HG02571 (cell line): Measurements from ENCODE around the gene IQCN.

Experiments
- ATAC-seq: cut with Tn5 transposase; IDR thresholded peaks from one replicate; pipeline ENCODE4 v1.9.1; 2021; ENCODE audit warnings: mild to moderate bottlenecking, moderate library complexity; ENCODE audit not compliant: unreplicated experiment

The IQCN gene, protein sequence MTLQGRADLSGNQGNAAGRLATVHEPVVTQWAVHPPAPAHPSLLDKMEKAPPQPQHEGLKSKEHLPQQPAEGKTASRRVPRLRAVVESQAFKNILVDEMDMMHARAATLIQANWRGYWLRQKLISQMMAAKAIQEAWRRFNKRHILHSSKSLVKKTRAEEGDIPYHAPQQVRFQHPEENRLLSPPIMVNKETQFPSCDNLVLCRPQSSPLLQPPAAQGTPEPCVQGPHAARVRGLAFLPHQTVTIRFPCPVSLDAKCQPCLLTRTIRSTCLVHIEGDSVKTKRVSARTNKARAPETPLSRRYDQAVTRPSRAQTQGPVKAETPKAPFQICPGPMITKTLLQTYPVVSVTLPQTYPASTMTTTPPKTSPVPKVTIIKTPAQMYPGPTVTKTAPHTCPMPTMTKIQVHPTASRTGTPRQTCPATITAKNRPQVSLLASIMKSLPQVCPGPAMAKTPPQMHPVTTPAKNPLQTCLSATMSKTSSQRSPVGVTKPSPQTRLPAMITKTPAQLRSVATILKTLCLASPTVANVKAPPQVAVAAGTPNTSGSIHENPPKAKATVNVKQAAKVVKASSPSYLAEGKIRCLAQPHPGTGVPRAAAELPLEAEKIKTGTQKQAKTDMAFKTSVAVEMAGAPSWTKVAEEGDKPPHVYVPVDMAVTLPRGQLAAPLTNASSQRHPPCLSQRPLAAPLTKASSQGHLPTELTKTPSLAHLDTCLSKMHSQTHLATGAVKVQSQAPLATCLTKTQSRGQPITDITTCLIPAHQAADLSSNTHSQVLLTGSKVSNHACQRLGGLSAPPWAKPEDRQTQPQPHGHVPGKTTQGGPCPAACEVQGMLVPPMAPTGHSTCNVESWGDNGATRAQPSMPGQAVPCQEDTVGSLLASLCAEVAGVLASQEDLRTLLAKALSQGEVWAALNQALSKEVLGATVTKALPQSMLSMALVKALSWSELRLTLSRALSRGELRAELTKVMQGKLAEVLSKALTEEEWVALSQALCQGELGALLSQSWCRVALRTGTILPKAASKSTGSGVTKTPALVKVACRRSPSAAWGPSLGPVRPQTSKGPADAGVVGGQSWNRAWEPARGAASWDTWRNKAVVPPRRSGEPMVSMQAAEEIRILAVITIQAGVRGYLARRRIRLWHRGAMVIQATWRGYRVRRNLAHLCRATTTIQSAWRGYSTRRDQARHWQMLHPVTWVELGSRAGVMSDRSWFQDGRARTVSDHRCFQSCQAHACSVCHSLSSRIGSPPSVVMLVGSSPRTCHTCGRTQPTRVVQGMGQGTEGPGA (N-terminal part only)

GRCh38 chr19:18274219-18274780 is at the start of gene IQCN:
TSS of gene IQCN (minus strand) at chr19:18274452. CDS start at chr19:18269478, 4,974 bp downstream.
- ATAC-seq = no peak

GRCh38 chr19:18322759-18323460 is 48.7 kb upstream of the IQCN start, which contains the start of gene LSM4:
TSS of gene LSM4 (minus strand) at chr19:18323076. CDS start at chr19:18323020, 56 bp downstream.
- peak; percentile 89 for ATAC-seq

- no peak for ATAC-seq
Observed at GRCh38 chr19:18322318-18322758, 48.1 kb upstream of the IQCN start.

- ATAC-seq = no peak
Observed at GRCh38 chr19:18321734-18322102, 47.5 kb upstream of the IQCN start.

DNA sequence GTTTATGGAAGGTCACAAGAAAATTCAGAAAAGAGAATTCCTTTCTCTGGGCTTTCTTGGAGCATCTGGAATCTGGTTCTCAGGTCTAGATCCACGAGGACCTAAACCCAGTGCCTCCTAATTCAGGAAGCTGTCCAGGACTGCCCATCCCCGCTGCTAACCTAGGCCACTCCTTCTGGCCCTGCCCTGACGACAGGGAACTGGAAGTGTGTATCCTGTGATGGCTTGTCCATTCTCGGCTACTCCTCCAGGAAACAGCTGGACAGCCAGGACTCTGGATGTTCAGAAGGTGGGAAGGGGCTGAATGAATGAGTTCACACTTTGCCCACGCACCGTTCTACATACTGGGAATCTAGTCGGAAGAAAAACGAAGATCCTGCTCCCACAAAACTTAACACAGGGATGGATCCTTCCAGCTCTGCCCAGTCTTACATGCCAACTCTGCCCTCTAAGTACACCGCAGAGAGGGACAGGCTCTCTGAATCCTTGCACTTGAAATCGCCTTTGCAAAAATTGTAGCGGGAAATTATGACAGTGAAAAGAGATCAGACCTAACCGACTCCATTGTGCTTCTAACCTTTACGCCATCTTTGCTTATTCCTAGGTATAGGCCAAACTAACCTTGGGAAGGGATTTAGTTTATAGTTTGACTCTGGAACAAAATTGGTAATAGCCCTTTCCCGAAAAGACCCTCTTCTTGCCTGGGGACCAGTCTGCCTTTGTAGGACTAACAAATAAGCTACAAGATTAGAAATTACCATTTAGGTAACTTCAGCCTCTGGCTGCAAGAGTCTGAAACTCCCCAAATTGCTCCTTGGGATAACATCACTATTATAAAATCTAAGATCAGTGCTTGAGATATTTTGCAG is 46.8 kb upstream of the IQCN start:
- no peak for ATAC-seq

GRCh38 chr19:18319591-18320135 is 45.4 kb upstream of the IQCN start:
- no peak for ATAC-seq

- no peak for ATAC-seq
Observed at GRCh38 chr19:18317961-18318800, 43.9 kb upstream of the IQCN start.

DNA sequence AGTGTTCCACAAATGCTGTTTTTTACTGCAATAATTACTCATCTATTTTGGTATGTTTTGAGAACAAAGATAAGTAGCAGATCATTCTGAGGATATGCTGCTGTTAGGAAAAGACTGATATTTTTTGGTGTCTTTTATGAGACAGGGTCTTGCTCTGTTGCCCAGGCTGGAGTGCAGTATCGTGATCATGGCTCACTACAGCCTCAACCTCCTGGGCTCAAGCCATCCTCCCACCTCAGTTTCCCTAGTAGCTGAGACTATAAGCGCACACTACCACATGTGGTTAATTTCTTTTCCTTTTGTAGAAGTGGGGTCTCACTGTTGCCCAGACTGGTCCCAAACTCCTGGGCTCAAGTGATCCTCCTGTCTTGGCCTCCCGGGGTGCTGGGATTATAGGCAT is 39.1 kb upstream of the IQCN start:
- ATAC-seq = no peak

DNA sequence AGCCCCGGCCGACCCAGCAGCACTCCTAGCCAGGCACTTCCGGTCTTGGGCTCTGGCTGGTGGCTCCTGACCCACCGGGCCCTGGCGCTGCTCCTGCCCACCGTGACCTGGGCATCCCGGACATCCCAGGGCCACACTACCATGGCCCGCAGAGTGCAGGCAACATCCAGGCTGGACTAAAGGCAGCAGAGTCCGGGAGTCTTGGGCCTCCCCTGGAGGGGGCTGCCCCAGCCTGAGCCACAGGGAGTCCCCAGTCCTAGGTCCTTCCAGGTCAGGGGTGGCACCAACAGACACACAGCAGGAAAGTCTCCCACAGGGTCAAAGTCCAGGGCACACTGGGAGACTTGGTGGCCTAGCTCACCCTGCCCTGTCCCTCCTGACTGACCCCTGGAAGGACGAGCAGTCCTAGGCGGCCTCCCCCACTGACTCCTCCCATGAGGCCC is 37.9 kb upstream of the IQCN start:
- ATAC-seq = no peak

GRCh38 chr19:18311502-18312091 is 37.3 kb upstream of the IQCN start:
- ATAC-seq = no peak

DNA sequence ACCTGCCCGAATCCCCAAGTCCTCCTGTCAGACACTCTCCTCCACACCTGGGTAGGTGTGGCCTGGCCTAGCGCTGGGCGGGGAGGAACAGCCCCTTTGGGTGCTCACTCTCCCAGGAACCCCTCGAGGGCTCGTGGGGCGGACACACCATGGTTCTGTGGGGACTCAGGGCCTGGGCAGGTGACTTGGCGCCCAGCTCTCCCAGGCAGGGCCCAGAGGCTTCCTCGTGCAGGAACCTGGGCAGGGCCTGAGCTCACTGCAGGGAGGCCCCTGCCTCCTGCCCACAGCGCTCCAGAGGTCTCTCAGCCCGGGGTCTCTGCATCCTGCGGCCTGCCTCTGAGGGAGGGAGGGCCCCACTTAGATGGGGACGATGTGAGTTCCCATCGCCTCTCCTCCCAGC is 36.7 kb upstream of the IQCN start:
- no peak for ATAC-seq

DNA sequence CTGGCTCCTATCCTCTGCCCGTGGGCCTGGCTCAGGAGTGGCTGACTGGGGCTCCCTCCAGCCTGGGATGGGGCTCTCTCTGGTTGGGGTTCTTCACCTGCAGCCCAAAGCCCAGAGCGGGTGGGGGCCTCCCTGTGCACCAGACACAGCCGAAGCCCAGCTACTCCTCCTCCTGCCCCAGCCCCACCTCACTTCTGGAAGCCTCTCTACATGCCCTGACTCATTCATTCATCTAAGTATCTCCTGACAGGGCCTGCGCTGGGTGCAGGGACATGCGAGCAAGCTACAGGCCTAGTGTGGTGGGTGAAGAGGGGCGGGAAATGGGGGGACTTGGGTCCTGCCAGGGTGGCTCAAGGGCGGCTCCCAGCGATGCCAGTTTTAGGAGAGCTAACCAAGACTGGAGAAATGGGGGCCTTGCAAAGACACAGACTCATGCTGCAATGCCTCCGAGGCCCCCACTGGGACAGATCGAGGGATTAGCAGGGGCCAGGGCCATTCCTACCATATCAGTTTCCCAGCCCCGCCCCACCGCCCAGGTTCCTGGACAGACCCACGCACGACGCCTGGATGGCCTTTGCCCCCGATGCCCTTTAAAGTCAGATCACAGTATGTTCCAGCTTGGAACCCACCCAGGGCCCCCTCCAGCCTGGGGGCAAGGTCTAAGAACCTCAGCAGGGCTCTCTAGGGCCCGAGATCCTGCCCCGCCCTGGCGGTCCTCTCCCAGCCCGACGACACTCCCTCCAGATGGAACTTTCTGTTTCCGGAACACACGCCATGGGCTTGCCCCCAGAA is 36.1 kb upstream of the IQCN start:
- no peak for ATAC-seq

DNA sequence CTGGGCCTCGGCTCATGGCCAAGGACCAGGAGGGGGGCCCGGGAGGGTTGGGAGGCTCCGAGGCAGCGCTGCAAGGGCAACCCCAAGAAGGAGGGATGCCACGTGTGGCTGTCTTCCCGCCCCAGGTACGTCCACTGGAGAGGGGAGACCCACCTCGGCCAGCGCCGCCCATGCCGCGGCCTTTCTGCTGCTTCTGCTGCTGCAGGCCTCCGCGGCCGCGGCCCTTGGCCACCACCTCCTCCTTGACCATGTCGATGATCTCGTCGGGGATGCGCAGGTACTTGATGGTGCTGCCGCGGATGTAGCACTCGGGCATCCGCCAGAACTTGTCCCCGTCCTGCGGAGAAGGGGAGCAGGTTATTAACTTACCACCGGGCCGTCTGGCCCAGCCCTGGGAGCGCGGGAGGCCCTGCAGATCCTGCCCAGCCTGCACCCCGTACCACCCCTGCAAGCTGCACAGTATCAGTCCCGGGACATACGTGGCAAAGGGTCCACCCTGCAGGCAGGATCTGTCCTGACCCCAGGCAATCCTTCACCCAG is 35.3 kb upstream of the IQCN start:
- ATAC-seq = no peak

DNA sequence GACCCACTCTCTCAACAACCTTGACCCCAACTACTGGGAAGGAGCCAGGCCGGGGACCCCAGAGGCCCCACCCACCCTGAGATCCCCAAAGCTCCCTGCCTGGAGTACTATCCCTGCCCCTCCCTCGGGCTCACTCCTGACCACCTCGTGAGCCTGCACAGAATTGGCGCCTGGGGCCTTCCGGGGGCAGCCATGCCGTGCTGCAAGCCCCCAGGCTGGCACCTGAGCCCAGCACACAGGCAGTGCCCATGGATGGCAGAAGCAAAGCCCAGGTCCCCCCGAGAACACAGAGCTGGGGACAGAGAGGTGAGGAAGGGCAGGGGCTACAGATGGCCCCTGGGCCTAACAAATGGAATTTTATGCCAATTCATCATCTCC is 34.7 kb upstream of the IQCN start:
- no peak for ATAC-seq

- no peak for ATAC-seq
Observed at GRCh38 chr19:18308051-18308947, 34.0 kb upstream of the IQCN start.
